Esophagus squamous epithelium (tissue), 4 donors: ENCODE data around the gene ELN.

Experiments used
- POLR2A ChIP-seq, 4 donors: fragments of 450-650 bp; IDR thresholded peaks; one replicate each; pipeline ENCODE4 v1.6.1; 2017; ENCODE audit warnings: antibody characterized with exemption in 4 of 4, mild to moderate bottlenecking in 4 of 4, moderate library complexity in 3 of 4
- TF ChIP-seq, protein P1 (sequence below), 6 experiments: fragments of 450-650 bp in 4 of 6; fragments of 200-600 bp in 2 of 6; sonication (generic) in 2 of 6; IDR thresholded peaks; one replicate each; pipeline ENCODE4 v1.5.1; 2016 to 2019; ENCODE audit warnings: antibody characterized with exemption in 6 of 6, mild to moderate bottlenecking in 4 of 6, moderate library complexity in 4 of 6

DNA sequence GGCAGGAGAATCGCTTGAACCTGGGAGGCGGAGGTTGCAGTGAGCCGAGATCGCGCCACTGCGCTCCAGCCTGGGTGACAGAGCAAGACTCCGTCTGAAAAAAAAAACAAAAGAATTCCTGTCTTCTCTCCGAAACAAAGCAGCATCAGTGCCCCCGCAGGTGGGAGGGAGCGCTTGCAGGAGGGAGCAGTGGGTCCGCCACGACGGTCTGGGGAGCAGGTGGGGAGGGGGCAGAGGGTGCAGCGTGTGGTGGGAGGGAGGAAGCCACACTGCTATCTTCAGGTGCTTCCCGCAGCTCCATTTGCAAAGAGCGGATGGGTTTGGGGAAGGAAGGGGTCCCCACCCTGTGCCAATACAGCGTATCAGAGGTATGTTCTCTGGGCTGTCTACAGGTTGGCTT lies 87.4 kb downstream of the ELN start:
- no peak for TF ChIP-seq POLR2A (IDR thresholded peaks at IDR 0.05)
- TF ChIP-seq, protein P1, sequence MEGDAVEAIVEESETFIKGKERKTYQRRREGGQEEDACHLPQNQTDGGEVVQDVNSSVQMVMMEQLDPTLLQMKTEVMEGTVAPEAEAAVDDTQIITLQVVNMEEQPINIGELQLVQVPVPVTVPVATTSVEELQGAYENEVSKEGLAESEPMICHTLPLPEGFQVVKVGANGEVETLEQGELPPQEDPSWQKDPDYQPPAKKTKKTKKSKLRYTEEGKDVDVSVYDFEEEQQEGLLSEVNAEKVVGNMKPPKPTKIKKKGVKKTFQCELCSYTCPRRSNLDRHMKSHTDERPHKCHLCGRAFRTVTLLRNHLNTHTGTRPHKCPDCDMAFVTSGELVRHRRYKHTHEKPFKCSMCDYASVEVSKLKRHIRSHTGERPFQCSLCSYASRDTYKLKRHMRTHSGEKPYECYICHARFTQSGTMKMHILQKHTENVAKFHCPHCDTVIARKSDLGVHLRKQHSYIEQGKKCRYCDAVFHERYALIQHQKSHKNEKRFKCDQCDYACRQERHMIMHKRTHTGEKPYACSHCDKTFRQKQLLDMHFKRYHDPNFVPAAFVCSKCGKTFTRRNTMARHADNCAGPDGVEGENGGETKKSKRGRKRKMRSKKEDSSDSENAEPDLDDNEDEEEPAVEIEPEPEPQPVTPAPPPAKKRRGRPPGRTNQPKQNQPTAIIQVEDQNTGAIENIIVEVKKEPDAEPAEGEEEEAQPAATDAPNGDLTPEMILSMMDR (IDR thresholded peaks at IDR 0.05) = no peak
